Glutamatergic neuron (in vitro differentiated cells): ENCODE measurements around the gene AACS. TPM values are rescaled to one million over a fixed set of nuclear protein-coding genes. Genes with fewer than 3 reads are reported as not detected.
"Not testable (repeated sequence)": the region's sequence is repeated elsewhere in the genome, so short reads cannot be mapped to it uniquely, and the experiment has no call there.

Experiments used
- DNase-seq: peaks from one replicate; pipeline ENCODE4 v3.0.0; 2022
- H3K27ac Mint-ChIP-seq: one replicate; pipeline ENCODE4 v1.8.0; 2020; ENCODE audit warnings: mild to moderate bottlenecking, mixed read lengths, inconsistent platforms; ENCODE audit not compliant: unreplicated experiment
- H3K27me3 Mint-ChIP-seq: one replicate; pipeline ENCODE4 v1.8.0; 2020; ENCODE audit warnings: mild to moderate bottlenecking, moderate library complexity, mixed read lengths, inconsistent platforms; ENCODE audit not compliant: unreplicated experiment
- H3K36me3 Mint-ChIP-seq: one replicate; pipeline ENCODE4 v1.8.0; 2020; ENCODE audit warnings: mild to moderate bottlenecking, mixed read lengths, inconsistent platforms; ENCODE audit not compliant: unreplicated experiment
- H3K4me1 Mint-ChIP-seq: one replicate; pipeline ENCODE4 v1.8.0; 2020; ENCODE audit warnings: mild to moderate bottlenecking, low read depth, mixed read lengths, inconsistent platforms; ENCODE audit not compliant: unreplicated experiment
- H3K4me3 Mint-ChIP-seq: one replicate; pipeline ENCODE4 v1.8.0; 2020; ENCODE audit warnings: mild to moderate bottlenecking, mixed read lengths, inconsistent platforms; ENCODE audit not compliant: unreplicated experiment
- H3K9me3 Mint-ChIP-seq: one replicate; pipeline ENCODE4 v1.8.0; 2020; ENCODE audit warnings: mild to moderate bottlenecking, moderate library complexity, mixed read lengths, inconsistent platforms; ENCODE audit not compliant: unreplicated experiment
- total RNA-seq: library from RNA; stranded (reverse); fragmentation: NEBNext Ultra II Directional; extraction: Animal tissue kit (Norgen Biotek cat#: 25700); gene quantifications from one replicate; pipeline ENCODE4 v1.2.1, GENCODE V29; 2021; ENCODE audit not compliant: unreplicated experiment
- TF ChIP-seq, protein P1 (sequence below): fragments of 200-600 bp; sonication (generic); IDR thresholded peaks from one replicate; pipeline ENCODE4 v1.5.0; 2021; ENCODE audit not compliant: partially characterized antibody, unreplicated experiment

The AACS gene
- total RNA-seq, 1 donor from 2014 or later = 59.3 TPM

DNA sequence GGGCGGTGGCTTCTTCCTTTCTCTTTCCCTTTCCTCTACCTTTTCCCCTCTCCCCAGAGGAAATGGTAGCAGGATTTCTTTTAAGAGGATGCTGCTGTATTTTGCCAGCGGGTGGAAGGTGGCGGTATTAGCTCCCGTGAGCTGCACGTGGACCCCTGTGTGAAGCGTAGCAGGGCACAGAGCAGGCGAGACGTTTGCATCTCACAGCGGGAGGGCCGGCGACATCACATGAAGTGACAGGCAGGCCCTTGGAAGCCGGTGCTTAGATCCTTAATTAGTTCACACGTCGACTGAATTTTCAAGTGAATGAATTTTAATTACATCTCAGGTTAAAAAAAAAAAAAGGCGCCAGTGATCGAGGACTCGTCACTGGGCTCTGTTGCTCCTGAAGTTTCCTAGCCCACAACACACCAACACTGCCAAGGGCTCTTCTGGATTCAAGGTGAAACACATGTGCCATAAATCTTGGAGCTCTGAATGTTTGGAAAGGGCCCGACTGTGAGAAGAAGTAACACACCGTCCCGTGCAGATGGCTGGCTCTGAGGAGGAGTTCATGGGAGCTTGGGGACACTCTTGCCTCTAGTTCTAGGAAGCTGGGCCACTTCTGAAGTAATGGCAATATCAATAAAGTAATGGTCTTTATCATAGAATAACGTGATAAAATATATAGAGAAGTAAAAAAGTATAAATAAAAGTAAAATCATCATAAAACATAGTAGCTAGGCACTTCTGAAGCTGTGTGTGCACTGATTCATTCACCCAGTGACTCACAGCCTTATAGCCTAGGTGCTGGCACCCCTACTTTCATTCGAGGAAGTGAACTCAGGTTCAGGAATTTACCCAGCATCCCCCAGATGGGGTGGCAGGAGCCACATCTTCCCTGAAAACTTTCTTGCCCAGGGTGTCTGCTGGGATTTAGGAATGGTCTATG, 75.3 kb downstream of the AACS start:
- Mint-ChIP-seq H3K4me1 (peaks cover 9% of the 10 kb centered on the region), H3K27me3 (peaks cover 5% of the 10 kb centered on the region), H3K36me3 (no peaks in the 10 kb centered on the region), H3K27ac (no peak overlapping the region), H3K9me3 (peaks cover 10% of the 10 kb centered on the region), H3K4me3 (no peak overlapping the region)
- no peak for DNase-seq
- TF ChIP-seq, protein P1, sequence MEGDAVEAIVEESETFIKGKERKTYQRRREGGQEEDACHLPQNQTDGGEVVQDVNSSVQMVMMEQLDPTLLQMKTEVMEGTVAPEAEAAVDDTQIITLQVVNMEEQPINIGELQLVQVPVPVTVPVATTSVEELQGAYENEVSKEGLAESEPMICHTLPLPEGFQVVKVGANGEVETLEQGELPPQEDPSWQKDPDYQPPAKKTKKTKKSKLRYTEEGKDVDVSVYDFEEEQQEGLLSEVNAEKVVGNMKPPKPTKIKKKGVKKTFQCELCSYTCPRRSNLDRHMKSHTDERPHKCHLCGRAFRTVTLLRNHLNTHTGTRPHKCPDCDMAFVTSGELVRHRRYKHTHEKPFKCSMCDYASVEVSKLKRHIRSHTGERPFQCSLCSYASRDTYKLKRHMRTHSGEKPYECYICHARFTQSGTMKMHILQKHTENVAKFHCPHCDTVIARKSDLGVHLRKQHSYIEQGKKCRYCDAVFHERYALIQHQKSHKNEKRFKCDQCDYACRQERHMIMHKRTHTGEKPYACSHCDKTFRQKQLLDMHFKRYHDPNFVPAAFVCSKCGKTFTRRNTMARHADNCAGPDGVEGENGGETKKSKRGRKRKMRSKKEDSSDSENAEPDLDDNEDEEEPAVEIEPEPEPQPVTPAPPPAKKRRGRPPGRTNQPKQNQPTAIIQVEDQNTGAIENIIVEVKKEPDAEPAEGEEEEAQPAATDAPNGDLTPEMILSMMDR = no peak

DNA sequence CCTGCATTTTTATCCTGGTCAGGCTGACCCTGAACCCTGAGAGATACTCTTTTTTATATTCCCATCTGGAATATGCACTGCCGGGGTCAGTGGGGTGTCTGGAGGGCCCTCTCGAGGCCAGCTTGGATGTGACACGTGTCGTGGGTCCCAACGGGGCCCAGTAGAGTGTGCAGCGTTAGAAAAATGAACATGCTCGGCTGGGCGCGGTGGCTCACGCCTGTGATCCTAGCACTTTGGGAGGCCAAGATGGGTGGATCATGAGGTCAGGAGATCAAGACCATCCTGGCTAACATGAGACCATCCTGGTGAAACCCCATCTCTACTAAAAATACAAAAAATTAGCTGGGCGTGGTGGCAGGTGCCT, 76.0 kb downstream of the AACS start:
- not testable (repeated sequence) for H3K4me1 Mint-ChIP-seq, DNase-seq, H3K36me3 Mint-ChIP-seq, H3K27ac Mint-ChIP-seq, H3K4me3 Mint-ChIP-seq, H3K27me3 Mint-ChIP-seq
- H3K9me3 Mint-ChIP-seq = peaks cover 14% of the 10 kb centered on the region

DNA sequence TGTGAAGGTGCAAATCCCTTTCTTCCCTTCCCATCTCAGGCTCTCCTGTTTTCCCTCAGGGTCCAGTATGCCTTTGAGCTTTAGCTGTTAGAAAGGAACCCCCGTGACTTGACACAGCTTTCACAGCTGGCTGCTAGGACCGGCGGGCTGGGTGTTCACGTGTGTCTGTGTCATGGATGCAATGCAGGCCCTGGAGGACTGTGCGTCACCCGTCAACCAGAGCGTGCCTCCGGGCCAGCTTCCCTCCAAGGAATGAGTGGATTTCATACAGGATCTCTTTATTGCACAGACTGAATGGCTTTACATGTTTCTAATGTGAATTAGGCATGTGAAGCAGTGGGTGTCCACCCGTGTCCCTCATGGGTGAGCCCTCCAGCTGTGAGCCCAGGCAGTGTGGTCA, 77.4 kb downstream of the AACS start:
- Mint-ChIP-seq H3K9me3 (peaks cover 17% of the 10 kb centered on the region), H3K27me3 (peaks cover 5% of the 10 kb centered on the region), H3K4me1 (peaks cover 6% of the 10 kb centered on the region), H3K27ac (peak overlapping the region; percentile 28), H3K36me3 (no peaks in the 10 kb centered on the region), H3K4me3 (no peak overlapping the region)
- no peak for DNase-seq
- TF ChIP-seq, protein P1 = no peak

DNA sequence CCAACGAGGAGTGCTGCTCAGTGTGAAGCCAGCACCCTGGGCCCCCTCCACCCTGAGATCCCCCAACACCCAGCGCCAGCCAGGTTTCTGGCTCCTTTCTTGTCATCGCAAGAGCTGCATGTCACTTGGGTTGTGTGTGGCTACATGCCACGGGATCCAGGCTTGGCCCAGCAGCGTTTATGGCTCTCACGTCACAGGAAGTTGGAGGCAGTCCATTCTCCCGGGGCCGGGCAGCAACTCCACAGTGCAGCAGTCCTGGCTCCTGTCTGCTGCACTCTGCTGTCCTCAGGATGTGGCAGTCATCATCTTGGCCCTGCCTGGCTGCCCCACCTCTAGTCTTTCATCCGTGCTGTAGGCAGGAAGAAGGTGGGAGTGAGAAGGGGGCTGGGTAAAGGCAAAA, 78.3 kb downstream of the AACS start:
- Mint-ChIP-seq H3K27me3 (peaks cover 5% of the 10 kb centered on the region), H3K36me3 (no peaks in the 10 kb centered on the region), H3K9me3 (peaks cover 17% of the 10 kb centered on the region), H3K4me1 (no peaks in the 10 kb centered on the region), H3K27ac (no peak overlapping the region), H3K4me3 (no peak overlapping the region)
- TF ChIP-seq, protein P1 = no peak
- DNase-seq = no peak

DNA sequence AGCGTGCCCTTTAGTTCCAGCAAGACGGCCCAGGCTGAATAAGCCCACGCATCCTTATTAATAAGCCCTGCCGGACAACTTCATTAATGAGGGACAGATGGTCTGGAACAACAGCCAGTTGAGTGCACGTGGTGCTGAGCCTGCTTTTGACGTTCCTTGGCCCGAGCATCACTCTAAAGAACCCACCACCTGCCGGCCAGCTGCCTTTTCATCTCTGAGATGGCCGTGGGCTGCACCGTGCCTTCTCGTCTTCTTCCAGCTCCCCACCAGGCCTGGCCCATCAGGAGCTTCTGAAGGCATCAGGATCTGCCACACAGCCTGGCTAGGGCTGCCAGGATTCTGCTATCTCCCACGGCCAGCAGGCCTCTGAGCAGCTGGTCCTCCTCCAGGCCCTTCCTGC, 80.0 kb downstream of the AACS start:
- no peak for DNase-seq
- H3K4me1 Mint-ChIP-seq = no peaks in the 10 kb centered on the region
- H3K9me3 Mint-ChIP-seq = peaks cover 17% of the 10 kb centered on the region
- H3K4me3 Mint-ChIP-seq = no peak overlapping the region
- H3K27me3 Mint-ChIP-seq = peaks cover 5% of the 10 kb centered on the region
- no peaks in the 10 kb centered on the region for H3K36me3 Mint-ChIP-seq
- TF ChIP-seq, protein P1 = no peak
- peak overlapping the region; percentile 11 for H3K27ac Mint-ChIP-seq
